Glomerular visceral epithelial cell (primary cell): Measurements from ENCODE around the gene RHBDD2.
A peak's percentile ranks its signal among the peaks of the same experiment; 100 is the strongest.
"Not testable (repeated sequence)": the region's sequence is repeated elsewhere in the genome, so short reads cannot be mapped to it uniquely, and the experiment has no call there.

Source experiments
- DNase-seq: peaks from one replicate; pipeline ENCODE4 v3.0.0-alpha.2; 2016; ENCODE audit errors: extremely low spot score

RHBDD2 gene

GRCh38 chr7:75866489-75867389 is 12.1 kb upstream of the RHBDD2 start:
- DNase-seq: peak; percentile 57

GRCh38 chr7:75867390-75867717 is 11.5 kb upstream of the RHBDD2 start:
- no peak for DNase-seq

GRCh38 chr7:75868153-75868552 is 10.7 kb upstream of the RHBDD2 start:
- DNase-seq: no peak

- no peak for DNase-seq
Measured at GRCh38 chr7:75869776-75870379, 9.0 kb upstream of the RHBDD2 start.

- DNase-seq: no peak
Measured at GRCh38 chr7:75870557-75871161, 8.2 kb upstream of the RHBDD2 start.

GRCh38 chr7:75872073-75872782 is 6.6 kb upstream of the RHBDD2 start:
- no peak for DNase-seq

GRCh38 chr7:75874180-75874579 is 4.7 kb upstream of the RHBDD2 start:
- DNase-seq: not testable (repeated sequence)

DNA sequence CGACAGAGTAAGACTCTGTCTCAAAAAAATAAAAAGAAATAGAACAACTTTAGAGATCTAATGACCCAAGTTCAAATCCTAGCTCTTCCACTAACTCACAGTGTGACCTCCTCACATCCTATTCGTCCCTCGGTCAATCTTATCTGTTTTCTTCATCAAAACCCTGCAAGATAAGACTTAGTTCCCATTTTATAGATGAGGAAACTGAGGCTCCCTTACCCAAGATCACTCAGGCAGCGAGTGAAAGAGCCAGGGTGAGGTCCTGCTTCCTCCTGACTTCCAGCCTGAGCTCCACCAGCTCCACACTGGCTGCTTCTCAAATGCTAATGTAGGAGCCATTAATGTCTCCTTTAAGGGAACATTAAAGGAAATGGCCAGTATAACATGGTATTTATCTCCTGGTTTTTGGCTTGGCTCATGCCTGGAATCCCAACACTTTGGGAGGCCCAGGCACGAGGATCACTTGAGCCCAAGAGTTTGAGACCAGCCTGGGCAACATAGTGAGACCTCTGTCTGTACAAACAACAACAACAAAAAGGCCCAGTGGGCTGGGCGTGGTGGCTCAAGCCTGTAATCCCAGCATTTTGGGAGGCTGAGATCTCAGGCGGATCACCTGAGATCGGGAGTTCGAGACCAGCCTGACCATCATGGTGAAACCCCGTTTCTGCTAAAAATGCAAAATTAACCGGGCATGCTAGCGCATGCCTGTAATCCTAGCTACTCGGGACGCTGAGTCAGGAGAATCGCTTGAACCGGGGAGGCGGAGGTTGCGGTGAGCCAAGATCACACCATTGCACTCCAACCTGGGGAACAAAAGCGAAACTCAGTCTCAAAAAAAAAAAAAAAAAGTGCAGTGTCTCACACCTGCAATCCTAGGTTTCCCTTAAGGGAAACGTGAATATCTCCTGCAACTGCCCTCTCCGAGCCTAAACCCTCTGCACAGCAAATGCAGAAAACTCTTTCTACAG is 3.4 kb upstream of the RHBDD2 start:
- no peak for DNase-seq

DNA sequence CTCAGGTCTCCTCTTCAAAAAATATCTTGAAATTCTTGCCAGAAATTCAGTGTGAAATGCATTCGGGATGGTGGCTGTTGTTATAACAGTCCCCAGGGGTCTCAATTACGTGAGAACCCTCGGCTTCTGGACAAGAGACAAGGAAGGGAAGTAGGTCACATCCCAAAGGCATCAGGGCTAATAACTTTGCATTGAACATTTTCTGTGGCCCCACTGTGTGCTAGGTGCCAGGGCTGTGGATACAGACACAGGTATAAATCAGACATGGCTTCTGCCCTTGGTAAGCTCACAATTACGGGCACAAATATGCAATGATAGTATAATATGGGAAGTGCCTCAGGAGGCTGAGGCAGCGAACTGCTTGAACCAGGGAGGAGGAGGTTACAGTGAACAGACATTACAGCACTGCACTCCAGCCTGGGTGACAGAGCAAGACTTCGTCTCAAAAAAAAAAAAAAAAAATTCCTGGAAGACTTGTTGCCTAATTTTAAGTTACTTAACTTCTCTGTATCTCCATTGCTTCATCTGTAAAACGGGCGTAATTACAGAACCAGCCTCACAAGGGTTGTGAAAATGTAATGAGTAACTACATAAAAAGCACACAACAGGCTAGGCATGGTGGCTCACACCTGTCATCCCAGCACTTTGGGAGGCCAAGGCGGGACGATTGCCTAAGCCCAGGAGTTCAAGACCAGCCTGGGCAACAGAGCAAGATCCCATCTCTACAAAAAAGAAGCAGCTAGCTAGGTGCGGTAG is 2.5 kb upstream of the RHBDD2 start:
- DNase-seq: no peak

- no peak for DNase-seq
Measured at GRCh38 chr7:75878312-75878768, 494 bp upstream of the RHBDD2 start.

DNA sequence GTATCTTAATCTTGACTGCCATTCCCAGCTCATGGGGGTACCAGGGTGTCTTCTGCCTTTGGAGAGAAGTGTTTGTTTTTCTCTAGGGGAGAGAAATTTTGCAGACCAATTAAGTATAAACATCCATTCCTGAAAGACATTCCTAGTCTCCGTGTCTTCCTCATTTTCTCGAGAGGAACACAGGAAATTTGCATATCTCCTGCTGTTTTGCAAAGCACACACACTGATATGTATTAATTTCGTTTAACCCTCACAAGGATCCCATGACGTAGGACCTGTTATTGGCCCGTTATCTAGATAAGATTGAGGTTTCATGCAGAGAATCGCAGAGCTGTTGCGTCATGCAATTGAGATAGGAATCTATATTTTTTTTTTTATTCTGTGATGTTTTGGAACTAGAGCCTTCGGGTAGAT is 944 bp downstream of the RHBDD2 start:
- no peak for DNase-seq

DNA sequence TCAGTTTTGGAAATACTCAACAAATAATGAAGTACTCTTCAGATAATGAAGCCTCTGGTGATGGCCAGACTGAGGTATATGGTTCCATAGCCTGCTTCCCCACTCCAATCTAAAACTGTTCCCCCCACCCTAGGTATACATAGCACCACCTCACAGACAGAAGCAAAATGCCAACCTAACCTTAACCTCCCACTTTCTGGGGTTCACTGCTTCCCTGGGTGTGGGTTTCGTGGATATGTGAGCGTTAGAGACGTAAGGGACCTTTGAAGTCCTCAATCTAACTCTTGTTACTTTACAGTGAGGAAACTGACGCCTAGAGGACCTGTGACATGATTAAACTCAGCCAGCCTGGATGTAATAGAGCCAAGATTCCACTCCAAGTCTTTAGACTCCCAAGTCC is 1.4 kb downstream of the RHBDD2 start:
- DNase-seq: no peak

DNA sequence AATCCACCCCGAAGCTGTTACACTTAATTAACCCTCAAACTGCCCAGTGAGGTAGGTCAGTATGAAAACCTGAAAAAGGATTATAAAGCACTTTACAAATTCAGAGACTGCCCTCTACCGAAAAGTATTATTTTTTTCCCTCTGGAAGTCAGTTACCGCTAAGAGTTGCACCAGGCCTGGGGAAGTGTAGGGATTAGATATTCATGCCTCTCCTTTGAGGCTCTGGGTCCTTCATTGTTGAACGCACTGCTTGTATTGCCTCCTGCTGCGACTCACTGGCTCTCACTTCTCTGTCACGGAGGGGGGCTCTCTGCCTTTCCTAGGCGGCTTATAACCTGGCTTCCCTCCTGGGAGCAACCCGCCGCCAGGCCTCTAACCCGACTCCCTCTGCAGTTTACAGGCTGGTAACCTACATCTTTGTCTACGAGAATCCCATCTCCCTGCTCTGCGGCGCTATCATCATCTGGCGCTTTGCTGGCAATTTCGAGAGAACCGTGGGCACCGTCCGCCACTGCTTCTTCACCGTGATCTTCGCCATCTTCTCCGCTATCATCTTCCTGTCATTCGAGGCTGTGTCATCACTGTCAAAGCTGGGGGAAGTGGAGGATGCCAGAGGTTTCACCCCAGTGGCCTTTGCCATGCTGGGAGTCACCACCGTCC is 2.7 kb downstream of the RHBDD2 start:
- no peak for DNase-seq

GRCh38 chr7:75883265-75883824 is 4.5 kb downstream of the RHBDD2 start:
- DNase-seq: not testable (repeated sequence)

DNA sequence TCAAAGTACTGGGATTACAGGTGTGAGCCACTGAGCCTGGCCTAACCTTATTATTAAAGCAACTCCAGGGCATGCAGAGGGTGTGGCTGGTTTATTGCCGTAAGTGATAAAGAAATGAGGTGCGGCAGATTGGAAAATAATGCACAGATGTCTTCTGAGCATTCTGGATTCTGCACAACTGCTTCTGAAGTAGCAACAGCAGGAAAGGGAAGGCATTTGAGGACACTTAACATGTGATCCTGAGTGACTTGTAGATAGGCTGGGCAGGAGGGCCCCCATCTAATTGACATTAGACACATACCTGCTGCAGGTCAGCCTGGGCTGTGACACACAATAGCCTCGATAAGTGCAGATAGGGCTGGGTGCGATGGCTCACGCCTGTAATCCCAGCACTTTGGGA is 5.6 kb downstream of the RHBDD2 start:
- DNase-seq: no peak

DNA sequence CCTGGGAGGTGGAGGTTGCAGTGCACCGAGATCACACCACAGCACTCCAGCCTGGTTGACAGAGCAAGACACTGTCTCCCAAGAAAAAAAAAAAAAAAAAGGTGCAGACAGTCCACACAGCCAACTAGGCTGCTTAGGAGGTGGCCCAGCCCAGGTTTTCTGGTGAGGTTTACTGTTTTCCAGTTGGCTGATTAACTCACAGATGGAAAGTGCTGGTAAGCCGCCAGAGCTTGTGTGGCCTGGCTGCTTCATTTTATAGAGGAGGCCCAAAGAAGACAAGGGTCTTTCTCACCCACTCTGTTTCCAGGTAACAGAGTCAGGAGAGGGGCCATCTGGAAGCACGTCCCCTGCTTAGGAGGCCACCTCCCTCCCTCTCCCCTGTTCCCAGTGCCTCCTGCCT is 6.2 kb downstream of the RHBDD2 start:
- DNase-seq: peak; percentile 24

DNA sequence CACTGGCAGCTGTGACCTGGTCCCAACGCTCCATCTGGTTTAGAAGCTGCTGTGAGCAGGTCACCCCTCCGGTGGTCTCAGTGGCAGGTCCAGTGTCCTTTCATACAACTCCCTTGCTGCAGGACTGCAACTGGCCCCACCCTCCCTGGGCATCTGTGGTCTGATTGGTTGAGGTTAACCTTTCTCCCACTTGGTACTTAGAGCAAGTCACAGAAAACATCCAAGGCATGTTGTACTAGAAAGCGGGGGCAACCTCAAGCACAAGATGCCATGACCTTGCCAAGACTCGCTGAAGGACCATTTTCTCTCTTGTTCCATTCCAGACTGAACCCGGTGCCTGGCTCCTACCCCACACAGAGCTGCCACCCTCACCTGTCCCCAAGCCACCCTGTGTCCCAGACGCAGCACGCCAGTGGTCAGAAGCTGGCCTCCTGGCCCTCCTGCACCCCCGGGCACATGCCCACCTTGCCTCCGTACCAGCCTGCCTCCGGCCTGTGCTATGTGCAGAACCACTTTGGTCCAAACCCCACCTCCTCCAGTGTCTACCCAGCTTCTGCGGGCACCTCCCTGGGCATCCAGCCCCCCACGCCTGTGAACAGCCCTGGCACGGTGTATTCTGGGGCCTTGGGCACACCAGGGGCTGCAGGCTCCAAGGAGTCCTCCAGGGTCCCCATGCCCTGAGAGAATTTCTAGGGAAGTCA is 9.0 kb downstream of the RHBDD2 start:
- DNase-seq: no peak

GRCh38 chr7:75888464-75889222 is 9.8 kb downstream of the RHBDD2 start:
- DNase-seq: no peak
